Central memory CD4-positive, alpha-beta T cell (primary cell): ENCODE results near the gene PPP1R7.

Source experiments
- DNase-seq: peaks from one replicate; pipeline ENCODE4 v3.0.0; 2022

The PPP1R7 gene

GRCh38 chr2:241198381-241199279 lies 48.4 kb downstream of the PPP1R7 start:
- DNase-seq: no peak

GRCh38 chr2:241199286-241199685 lies 49.0 kb downstream of the PPP1R7 start:
- DNase-seq: no peak

GRCh38 chr2:241199897-241200821 lies 49.9 kb downstream of the PPP1R7 start:
- DNase-seq: no peak

GRCh38 chr2:241200822-241201395 lies 50.6 kb downstream of the PPP1R7 start:
- DNase-seq: no peak

- DNase-seq: no peak
Observed at GRCh38 chr2:241201445-241202267, 51.4 kb downstream of the PPP1R7 start.

GRCh38 chr2:241202268-241202585 lies 52.0 kb downstream of the PPP1R7 start:
- DNase-seq: no peak

- no peak for DNase-seq
Observed at GRCh38 chr2:241202681-241203080, 52.4 kb downstream of the PPP1R7 start.

- DNase-seq: no peak
Observed at GRCh38 chr2:241203218-241204009, 53.1 kb downstream of the PPP1R7 start.

- no peak for DNase-seq
Observed at GRCh38 chr2:241204010-241204384, 53.7 kb downstream of the PPP1R7 start.

- DNase-seq: no peak
Observed at GRCh38 chr2:241204490-241204889, 54.2 kb downstream of the PPP1R7 start.

GRCh38 chr2:241205086-241205485 lies 54.8 kb downstream of the PPP1R7 start:
- DNase-seq: no peak

GRCh38 chr2:241207151-241207550 lies 56.9 kb downstream of the PPP1R7 start:
- DNase-seq: no peak

GRCh38 chr2:241207641-241208040 lies 57.4 kb downstream of the PPP1R7 start:
- DNase-seq: no peak

GRCh38 chr2:241208058-241208457 lies 57.8 kb downstream of the PPP1R7 start:
- DNase-seq: no peak

GRCh38 chr2:241209271-241209670 lies 59.0 kb downstream of the PPP1R7 start:
- DNase-seq: no peak

GRCh38 chr2:241211276-241211675 lies 61.0 kb downstream of the PPP1R7 start:
- DNase-seq: no peak

GRCh38 chr2:241213041-241213440 lies 62.8 kb downstream of the PPP1R7 start:
- DNase-seq: no peak

GRCh38 chr2:241213567-241213966 lies 63.3 kb downstream of the PPP1R7 start:
- DNase-seq: no peak

GRCh38 chr2:241214209-241214608 lies 63.9 kb downstream of the PPP1R7 start:
- DNase-seq: no peak

GRCh38 chr2:241214766-241215165 lies 64.5 kb downstream of the PPP1R7 start:
- DNase-seq: no peak

- DNase-seq: no peak
Observed at GRCh38 chr2:241215421-241215820, 65.2 kb downstream of the PPP1R7 start.
